ENCODE measurements around the gene FAM98A. TPM values are rescaled to one million over a fixed set of nuclear protein-coding genes. Genes with fewer than 3 reads are reported as not detected.

The FAM98A gene
- total RNA-seq, 1 experiment from 2014 or later: 38.0 TPM

- peak; percentile 21 for DNase-seq (ENCODE audit: low read depth)
Observed at GRCh38 chr2:33598561-33599174, 431 bp downstream of the FAM98A start.

DNA sequence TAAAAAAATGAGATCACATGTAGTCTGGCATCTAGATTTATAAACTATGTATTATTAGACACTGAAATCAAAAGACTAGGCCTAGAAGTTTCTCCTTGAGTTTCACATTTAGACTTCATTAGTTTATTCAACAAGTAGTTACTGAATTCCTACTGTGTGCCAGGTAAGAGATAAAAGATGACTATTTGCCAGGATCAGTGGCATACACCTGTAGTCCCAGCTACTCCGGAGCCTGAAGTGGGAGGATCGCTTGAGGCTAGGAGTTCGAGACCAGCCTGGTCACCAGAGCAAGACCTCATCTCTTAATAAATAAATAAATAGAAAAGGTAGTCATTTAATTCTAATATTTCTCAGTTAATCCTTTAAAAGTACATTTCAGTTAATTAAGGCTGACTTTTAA lies 2.1 kb downstream of the FAM98A start:
- no peak for DNase-seq (ENCODE audit: low read depth)

GRCh38 chr2:33595385-33595784 lies 3.7 kb downstream of the FAM98A start:
- DNase-seq (ENCODE audit: low read depth): no peak

DNA sequence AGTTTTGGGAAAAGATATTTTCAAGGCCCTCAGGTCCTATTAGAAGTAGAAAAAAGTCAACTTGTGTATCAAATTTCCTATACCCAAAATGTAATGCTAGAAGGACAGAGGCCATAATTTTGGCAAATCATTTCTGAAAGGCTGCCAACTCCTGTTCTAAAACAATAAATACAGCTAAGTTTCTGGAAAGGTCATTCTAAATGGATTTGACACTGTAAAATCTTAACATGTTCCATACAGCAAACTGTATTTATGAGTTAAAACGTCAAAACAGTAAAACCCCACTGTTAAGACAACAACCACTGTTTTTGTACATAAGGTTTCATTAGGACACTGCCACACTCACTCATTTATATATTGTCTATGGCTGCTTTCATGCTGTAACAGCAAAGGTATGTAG lies 9.7 kb downstream of the FAM98A start:
- DNase-seq (ENCODE audit: low read depth): no peak

DNA sequence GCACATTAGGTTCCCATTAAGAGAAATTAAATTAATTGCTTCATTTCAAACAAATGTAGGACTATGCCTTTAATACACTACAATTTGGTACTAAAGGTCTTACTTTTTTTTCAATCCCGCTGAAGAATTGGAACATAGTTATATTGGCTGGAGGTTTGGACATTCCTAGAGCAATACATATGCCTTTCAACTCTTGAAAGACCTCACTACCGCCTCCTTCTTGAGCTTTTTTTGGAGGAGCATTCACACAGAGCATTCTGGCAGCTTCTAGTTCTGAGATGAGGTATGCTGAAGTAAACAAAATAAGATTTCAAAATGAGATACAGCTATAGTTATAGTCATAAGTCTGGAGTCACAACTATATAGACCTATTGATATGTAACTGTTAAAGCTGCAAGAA lies 10.9 kb downstream of the FAM98A start:
- DNase-seq (ENCODE audit: low read depth): no peak

DNA sequence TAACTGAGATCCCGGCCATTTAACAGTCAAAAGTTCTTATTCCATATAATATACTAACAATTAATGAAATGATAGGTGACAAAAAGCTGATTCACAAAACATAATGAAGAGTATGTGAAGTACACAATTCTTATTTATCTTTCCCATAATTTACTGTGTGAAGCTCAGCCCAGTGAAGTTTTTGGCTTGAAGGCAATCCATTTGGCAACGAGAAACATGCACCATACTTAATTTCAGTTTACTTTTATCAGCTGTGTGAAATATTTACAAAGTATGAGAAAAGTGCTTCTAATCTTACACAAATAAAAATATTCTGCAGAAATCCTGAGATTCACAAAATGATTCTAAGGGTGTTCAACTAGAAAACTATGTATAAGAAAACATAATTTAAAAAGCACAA lies 12.3 kb downstream of the FAM98A start:
- DNase-seq (ENCODE audit: low read depth): no peak

- DNase-seq (ENCODE audit: low read depth): peak; percentile 18
Observed at GRCh38 chr2:33583194-33583938, 15.7 kb downstream of the FAM98A start.

DNA sequence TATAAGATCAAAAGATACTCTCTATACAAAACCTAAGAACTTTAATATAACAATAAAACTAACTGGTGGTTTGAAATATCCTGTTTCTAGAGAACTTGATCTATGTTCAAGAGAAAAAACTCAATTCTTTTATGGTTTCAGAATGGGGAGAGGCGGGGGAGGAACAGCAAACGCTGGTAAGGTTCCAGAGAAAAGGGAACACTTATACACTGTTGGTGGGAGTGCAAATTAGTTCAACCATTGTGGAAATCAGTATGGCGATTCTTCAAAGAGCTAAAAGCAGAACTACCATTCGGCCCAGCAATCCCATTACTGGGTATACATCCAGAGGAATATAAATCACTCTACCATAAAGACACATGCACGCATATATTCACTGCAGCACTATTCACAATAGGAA lies 17.2 kb downstream of the FAM98A start:
- DNase-seq (ENCODE audit: low read depth): no peak

DNA sequence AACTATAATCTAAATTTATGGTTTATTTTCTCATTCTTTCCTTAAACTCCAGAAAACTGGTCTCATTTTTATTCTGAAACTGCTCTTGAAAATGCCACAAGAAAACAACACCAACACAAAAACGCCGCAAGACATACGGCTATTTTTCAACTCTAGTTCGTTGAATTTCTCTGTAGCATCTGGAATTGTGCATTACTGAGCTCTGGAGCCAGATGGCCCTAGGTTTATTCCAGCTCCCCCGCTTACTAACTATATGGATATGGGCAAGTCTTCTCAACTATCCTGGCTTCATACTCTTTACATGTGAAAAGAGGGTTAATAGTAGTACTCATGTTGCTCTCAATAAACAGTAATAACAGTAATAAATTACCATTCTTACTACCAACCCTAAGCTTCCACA lies 19.9 kb downstream of the FAM98A start:
- no peak for DNase-seq (ENCODE audit: low read depth)

DNA sequence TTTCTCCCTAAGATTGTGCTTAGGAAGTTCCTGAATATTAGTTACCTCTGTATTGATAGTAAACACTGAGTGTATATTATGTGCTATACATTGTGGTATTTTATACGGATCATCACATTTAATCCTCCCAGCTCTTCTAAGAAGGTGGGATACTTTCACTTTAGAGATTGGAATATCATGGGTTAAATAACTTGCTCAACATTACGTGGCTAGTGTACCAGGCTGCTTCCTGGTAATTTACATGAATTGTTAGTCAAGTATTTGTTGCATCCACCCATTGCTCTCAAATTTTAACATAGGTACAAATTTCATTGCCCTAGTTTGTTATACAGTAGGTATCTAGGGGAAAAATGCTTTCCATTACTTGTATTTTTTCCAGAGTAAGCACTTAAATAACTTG lies 21.4 kb downstream of the FAM98A start:
- DNase-seq (ENCODE audit: low read depth): no peak

GRCh38 chr2:33577084-33577483 lies 22.0 kb downstream of the FAM98A start:
- DNase-seq (ENCODE audit: low read depth): no peak

GRCh38 chr2:33573657-33574056 lies 25.4 kb downstream of the FAM98A start:
- DNase-seq (ENCODE audit: low read depth): no peak

GRCh38 chr2:33570681-33571080 lies 28.4 kb downstream of the FAM98A start:
- no peak for DNase-seq (ENCODE audit: low read depth)

- no peak for DNase-seq (ENCODE audit: low read depth)
Observed at GRCh38 chr2:33561872-33562271, 37.2 kb downstream of the FAM98A start.

DNA sequence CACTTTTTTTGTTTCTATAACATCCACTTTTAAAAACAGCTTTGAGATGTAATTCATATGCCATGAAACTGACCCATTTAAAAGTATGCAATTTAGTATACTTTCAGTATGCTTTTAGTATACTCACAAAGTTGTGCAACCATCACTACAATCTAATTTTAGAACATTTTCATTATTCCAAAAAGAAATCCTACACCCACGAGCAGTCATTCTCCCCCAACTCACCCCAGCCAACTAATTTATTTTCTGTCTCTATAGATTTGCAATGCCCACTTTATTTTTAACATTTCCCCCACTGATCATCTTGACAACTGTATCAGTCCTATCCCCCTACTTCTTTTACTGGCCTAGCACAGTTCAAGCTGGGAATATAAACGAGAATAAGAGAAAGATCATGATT lies 39.1 kb downstream of the FAM98A start:
- no peak for DNase-seq (ENCODE audit: low read depth)

DNA sequence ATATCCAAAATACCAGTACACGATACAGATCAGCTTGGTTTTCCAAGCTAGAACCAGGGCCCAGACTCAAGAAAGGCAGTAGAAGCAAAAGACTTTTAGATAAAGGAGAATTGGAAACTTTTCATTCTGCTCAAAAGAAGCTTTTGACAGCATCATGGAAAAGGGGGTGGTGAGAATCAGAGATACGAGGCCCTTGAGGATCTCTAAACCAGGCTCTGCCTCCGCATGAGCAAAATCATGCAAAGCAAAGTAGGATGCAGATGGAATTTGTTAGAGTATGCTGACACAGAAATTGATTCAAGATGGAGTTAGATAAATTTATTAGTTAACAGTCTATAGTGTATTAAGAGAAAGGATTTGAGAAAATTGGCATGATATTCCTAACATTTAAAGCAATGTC lies 39.8 kb downstream of the FAM98A start:
- DNase-seq (ENCODE audit: low read depth): no peak

DNA sequence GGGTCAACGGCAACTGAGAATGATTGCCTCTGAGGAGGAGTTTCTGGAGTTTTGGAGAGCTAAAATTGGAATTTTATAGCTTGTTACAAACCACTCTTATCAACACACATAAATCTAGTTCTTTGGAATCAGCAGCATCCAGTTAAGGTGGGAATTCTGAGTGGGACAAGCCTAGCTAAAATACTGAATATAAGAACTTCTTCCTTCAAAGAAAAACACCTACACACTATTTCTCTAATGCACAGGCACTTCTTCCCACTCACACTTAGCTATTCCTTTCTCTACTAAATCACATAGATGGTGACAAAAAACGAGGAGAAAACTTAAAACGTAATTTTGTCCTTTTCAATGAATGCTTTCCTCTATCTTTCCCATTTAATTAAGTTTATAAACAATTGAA lies 43.4 kb downstream of the FAM98A start:
- no peak for DNase-seq (ENCODE audit: low read depth)

DNA sequence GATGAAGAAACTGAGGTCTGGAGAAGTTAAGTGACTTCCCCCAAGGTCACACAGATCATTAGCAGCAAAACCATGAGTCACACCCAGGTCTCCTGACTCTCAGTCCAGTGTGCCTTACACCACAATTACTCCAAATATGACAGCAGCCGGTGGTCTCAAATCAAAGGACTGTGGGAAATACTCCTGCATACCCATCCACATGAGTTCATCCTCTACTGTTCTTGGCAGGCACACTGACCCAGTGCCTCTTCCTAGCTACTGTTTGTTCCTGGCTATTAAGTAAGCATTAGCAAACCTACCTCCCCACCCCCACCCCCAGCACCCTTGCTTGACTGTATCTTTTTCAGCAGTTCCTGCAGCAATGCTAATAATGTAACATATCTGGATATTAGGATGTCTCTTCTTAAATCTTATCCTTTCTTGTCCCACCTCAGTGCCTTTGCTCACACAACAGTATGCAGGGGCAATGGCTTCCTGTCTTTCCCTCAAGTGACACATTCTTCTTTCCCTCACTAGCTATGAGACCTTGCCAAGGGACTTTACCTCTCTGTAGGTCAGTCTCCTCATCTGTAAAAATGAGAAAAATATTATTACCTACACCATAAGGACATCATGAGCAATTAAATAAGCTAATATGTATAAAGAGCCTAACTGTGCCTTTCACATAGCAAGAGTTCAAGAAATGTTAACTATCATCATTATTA lies 46.2 kb downstream of the FAM98A start:
- DNase-seq (ENCODE audit: low read depth): peak; percentile 44

GRCh38 chr2:33550206-33550605 lies 48.9 kb downstream of the FAM98A start:
- DNase-seq (ENCODE audit: low read depth): no peak

DNA sequence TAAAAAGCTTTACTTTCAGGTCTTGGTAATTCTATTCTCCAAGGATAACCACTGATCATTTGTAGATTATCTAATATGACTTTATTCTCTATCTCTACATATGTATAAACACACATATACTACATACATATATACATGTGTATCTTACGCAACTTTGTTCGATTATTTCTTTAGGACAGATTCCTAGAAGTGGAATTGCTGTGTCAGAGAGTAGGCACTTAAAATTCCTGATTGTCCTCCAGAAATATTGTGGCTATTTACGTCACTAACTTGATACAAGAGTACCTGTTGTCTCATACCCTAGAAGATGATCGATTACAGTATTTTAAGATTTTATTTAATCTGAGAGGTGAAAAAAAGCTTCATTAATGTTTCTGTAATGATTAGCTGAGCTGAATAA lies 57.9 kb downstream of the FAM98A start:
- no peak for DNase-seq (ENCODE audit: low read depth)

DNA sequence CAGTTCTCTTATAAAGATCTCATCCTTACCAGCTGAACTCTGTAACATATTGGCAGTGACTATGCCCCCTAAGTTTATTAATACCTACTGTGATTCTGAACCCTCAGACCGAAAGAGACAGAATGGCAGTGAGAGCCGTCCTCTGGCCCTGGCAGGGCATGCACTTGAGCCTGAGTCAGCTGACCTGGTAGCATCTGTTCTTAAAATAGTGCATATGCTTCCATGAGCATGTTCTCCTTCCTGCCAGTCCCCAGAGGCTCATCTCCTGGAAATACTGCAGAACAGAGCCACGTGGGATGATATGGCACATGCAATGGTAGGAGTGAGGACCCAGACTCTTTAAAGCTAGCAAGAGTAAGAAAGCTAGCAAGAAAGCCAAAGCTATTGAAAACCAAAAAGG lies 63.7 kb downstream of the FAM98A start:
- DNase-seq (ENCODE audit: low read depth): no peak
